GM21526 (cell line): ENCODE data around the gene ADAMTS17.

Experiments
- ATAC-seq: cut with Tn5 transposase; IDR thresholded peaks from one replicate; pipeline ENCODE4 v1.9.1; 2021; ENCODE audit warnings: moderate library complexity; ENCODE audit not compliant: unreplicated experiment, low FRiP score

ADAMTS17 gene

DNA sequence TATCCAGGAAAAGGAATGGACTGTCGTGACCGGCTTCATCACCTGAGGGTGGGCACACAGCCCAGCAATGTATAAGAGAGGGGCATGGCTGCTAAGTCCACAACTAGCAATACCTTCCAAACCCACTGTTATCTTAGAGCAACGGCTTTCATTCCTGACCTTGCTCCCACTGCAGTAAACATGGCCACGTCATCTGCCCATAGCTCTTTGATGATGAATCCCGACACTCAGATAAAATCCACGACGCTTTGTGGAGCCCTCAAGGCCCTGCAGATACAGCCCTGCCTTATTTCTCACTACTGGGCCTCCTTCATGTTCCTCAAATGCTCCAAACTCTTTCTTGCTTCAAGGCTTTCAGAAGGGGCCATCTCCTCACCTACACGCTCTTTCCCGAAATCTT, 114.0 kb downstream of the ADAMTS17 start:
- no peak for ATAC-seq

DNA sequence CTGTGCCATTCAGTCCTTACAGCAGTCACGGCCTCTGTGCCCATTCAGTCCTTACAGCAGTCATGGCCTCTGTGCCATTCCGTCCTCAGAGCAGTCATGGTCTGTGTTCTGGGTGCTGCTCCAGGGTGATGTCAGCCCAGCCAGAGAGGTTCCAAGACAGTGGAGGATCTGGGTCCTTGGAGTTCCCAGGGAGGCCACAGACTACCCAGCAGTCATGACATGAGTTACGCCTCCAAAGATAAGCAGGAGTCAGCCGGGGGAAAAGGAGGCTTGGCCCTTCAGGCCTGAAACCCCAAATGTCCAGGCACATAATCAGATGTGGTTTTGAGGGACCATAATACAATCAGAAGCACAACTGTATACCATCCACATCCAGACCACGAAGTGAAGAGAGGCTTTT, 115.7 kb downstream of the ADAMTS17 start:
- ATAC-seq = no peak

DNA sequence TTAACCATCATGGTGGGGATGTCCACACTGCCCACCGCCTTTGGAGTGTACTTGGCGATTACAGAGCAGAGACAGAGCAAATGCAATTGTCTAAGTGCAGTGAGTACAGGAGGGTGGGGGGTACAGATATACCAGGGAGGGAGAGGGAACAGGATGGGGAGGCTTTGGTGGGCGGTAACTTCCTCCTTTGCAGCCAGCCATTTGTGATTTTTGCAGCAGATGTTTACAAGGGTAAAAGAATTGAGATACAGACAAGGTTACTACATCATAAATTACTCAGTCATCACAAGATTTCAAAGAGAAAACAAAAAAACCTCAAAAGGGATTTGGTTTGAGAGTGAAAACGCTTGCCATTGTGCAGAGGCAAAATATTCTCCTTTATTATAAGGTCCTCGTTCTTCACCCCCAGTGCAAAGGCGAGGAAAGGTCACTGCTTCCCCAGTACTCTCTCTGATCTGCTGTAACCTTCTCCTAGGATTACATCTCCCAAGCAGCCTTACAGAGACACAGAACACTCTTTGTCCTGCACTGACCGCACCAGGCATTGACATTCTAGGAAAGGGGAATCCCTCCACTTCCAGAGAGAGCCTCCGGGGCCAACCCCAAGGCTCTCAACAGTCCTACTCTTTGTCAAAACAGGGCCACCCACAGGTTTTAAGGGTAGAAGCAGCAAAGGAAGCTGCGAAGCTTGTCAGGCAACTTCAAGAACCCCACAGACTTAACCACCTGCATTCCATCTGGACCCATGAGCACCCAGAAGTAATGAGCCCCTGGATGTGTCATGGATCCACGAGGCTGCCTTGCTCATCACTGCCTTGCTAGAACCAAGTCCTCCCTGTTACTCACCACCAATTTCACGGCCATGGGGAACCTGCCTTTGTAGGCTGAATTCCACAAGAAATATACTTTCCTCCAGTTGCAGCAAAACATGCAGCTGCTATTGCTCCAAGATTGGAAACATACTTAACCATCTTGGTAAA, 117.3 kb downstream of the ADAMTS17 start:
- no peak for ATAC-seq

DNA sequence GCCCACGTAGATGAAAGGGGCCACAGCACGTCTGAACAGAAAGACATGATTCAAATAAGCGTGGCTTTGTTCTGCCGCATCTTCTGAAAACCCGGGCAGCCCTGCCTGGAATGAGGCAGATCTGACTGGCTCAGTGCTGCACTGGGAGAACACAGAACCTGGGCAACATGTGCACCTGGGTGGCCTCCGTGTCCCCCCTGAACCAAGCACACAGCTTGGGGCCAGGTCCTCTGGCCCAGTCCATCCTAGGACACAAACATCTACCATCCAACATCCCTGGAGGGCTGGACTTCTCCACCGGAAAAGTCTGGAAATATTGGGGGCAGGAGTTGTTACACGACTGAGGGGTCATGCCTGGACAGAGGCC, 119.4 kb downstream of the ADAMTS17 start:
- no peak for ATAC-seq

DNA sequence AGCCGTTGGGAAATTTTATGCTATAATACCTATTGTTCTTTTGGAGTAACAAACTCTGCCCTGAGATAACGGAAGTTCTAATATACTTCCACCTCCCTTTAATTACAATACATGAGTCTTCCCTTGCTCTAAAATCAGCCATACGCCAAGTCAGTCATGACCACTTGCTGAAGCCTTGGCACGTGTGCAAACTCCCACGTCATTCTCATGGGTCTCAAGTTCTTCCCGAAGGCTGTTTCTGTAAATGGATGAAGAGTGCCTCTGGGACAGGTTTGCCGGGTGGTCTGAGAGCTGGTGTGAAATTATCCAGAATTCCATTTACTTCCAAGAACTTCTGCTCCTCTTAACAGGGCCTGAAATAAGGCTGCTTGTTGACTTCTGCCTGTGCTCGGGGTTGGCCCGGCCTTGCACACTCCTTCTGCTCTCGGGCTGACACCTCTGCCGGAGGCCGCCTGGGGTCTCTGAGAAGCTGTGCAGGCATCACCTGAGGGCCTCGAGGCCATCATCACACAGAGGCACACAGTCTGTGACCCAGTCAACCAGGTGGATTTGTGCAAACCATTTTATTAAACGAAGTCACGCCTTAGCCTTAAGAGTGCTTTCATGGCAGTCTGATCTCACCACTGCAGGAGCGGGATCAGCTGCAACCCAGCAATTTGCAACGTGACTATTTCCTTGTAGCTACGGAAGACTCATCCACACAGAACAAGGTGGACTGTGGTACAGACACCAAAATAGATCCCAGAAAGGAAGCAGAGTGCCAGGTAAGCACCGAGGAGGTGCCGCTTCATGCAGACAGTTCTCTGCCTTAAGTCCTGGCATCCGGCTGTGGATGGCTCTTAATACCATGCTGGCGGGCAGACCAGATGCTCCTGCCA, 120.1 kb downstream of the ADAMTS17 start:
- ATAC-seq = no peak

DNA sequence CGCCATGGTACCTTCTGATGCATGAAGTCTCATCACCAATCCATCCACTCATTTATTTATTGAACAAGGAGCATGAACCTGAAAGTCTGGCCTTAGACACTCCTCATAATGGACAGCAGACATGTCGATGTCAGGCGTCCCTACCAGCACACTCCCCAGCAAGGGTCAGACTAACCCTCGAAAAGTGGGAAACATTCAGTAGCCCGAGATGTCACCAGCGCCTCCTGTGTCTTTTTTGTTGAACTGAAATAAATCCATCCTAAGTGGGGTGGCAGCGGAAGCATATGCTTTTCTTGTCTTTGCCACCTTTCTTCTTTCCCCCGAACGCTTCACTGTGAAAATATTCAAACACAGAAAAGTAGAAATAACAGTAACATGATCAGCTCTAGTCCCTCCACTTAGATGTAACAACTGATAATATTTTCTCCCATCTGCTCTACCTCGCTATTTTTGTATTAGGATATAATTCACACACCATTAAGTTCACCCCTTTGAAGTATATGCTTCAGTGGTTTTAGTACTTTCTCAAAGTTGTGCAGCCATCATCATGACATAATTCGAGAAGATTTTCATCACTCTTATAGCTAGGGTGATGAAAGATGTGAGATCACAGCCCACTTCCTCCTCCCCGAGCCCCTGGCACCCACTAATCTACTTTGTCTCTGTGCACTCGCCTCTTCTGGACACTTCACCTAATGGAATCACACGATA, 121.6 kb downstream of the ADAMTS17 start:
- ATAC-seq = no peak

DNA sequence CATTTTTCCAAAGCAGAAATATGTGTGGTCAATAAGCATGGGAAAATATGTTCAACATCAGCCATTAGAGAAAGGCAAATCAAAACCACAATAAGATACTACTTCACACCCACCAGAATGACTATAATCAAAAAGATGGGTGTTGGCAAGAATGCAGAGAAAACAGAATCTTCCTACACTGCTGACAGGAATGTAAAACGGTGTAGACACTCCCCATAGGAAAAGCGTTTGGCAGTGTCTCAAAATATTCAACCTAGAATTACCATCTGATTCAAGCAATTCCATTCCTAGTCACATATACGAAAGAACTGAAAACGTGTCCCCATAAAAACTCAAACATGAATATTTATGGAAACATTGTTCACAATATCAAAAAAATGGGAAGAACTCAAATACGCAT, 123.3 kb downstream of the ADAMTS17 start:
- no peak for ATAC-seq

DNA sequence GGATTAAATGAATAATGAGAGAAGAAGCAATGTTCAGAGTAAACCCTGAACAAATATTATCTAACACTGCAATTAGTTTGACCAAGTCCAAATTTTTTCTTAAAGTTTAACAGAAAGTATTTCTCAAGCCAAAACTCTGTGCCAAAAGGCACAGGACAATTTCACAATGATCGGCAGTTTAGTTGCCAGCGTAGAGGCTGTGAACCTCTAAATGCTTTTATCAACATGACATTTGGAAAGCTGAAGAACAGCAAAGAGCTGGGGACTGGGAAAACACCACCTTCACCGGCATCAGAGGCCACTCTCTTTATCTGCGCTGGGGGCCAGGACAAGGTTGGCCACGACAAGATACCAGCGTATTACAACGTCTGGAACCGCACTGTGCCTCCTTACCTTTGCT, 125.6 kb downstream of the ADAMTS17 start:
- no peak for ATAC-seq

DNA sequence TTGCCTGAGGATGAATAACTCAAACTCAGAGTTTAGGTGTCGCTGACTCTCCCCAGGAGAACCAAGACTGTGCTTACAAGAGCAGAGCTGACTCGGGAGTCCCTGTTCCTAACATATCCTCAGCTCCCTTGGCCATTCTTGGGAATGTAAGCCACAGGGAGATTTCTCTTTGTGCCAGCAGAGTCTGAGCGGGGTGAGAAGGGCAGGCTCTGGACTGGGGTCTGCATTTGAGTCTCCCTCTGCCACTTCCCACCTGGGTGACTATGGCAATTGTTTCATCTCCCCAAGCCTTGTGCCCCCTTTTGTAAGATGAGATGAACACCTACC, 126.0 kb downstream of the ADAMTS17 start:
- no peak for ATAC-seq

DNA sequence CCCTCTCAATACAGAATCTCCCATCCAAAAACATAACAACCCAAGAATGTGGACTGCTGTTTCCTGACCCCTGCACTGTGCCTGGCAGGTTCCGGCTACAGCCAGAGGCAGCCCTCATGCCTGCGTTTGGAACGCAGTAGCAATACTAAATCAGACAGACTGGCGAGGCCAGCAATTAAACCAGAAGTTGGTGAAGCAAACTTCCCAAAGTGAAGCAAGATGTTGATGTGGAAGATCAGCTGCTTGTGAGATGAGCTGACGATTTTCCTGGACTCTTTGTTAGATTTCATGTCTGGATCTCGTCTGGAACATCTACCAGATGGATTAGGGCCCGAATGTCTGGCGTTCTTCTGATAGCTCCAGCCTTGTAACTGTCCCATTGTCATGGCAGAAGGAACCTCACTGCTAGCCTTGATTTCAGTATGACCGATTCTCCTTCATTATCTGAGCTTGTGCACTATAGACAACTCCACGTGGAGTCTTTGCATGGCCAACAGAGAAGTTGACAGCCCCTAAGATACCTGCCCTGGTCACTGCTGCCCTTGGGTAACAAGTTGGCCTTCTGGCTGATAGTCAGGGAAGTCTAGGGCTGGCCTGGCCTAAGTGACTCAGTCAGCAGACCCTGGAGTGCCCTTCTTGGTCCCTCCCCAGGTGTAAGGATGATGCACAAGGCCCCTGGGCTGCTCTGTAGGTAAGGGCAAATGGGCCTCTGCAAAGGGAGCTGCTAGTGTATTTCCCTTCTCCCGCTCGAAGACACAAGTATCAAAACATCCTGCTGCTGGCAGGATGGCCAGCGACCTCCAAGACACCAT, 126.5 kb downstream of the ADAMTS17 start:
- ATAC-seq = no peak

DNA sequence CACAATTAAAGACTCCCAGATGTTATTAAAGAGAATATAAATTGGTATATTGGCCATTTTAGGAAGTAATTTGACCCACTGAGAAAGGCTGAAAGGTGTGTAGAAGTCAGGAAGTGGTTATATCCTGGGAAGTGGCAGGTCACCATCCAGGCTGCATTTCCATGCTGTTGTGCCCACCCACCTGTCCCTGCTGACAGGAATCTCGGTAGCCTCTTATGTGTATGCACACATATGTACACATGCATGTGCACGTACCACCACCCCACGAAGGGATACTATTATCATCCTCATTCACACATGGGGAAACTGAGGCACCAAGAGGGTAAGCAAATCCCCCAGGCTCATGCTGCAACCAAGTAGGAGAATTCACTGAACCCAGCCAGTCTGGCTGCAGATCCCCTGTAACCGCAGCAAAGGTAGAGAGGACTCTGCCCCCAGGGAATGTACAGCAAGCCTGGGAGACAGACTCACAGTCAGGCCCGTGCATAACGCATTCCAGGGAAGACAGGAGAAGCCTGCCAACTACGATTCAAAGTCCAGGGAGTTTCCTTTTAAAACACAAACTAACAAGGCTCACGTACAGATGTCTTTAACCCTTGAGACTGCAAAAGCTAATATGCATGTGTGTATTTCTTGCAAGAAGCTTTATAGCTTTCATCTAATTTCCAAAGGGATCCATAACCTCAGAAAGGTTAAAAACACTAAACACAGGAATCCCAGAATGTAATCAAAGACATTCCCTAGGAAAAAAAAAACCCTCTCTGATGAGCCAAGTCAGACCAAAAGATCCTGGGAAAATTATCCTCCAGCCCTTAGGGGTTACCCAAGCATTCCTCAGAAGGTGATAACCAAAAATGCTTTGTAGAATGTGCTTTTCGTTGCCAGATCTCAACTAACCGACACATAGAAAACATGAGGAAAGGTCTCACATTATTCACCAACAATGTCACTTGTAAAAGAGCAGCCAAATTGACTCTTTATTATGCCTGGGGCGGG, 129.6 kb downstream of the ADAMTS17 start:
- no peak for ATAC-seq

DNA sequence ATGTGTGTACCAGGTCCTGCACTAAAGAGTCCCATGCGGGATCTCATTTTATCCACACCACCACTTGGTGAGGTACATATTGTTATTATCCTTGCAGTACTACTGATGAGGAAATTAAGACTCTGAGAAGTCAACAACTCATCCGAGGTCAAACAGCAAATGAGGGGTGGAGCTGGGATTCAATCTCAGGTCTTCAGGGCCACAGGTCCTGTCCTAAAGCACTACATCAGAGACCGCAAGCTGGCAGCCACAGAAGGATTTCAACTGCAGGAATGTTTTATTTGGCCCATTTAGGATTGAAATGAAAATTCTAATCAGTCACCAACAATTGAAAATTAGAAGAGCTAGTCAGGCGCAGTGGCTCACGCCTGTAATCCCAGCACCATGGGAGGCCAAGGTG, 131.4 kb downstream of the ADAMTS17 start:
- ATAC-seq = no peak

DNA sequence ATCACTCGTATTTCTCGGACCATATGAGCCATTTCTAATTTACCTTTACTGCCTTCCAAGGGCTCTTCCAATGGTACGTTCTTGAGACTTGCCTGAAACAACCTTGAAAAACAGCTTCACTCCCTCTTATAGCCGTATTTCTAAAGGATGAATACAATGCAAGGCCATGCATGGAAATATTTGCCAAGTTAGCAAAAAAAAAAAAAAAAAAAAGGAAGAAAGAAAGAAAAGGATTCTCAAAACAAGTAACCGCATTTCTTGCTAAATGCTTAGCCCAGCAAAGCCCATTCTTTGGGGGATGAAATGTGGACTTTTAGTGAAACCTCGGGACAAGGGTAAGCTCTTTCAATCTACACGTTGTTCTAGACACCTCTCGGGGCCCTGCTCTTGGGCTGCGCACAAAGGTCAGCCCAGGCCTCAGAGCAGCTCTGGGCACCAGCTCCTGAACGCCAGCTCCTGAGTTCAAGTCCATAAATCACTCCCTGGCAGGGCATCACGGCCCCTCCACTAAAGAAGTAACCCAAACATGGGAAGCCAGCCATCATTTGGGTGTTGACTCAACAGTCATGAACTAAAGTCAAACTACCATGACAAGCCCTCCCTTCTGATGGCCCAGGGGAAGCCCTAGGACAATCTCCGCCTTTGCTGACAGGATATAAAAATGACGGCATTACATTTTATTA, 132.7 kb downstream of the ADAMTS17 start:
- no peak for ATAC-seq

DNA sequence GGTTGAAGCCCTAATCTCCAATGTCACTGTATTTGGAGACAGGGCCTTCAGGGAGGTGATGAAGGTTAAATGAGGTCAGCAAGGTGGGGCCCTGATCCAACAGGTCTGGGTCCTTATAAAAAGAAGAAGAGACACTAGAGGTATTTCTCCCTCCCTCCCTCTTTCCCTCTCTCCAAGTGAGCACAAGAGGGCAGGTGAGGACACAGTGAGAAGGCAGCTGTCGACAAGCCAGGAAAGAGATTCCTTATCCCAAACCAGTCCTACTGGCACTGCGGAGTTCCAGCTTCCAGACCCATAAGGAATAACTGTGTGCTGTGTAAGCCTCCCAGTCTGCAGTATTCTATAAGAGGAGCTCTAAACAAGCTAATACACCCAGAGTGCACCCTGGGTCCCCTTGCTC, 134.7 kb downstream of the ADAMTS17 start:
- no peak for ATAC-seq

DNA sequence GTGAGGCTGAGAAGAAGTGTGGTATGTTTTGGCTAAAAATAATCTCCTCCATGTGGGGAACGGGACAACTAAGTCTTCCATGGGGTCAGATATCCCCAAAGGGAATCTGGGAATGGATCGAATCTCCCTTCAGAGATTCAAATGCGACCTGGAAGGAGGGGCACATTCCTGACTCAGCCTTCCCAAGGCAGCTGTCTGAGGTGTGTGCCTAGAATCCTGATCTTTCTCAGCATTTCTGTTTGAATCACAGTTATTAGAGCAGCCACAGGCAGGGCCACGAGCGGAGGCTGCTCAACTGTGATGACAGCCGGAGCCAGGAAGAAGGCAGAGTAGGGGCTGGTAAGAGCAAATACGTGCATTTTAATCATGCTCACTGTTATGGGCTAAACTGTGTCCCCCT, 135.1 kb downstream of the ADAMTS17 start:
- no peak for ATAC-seq

DNA sequence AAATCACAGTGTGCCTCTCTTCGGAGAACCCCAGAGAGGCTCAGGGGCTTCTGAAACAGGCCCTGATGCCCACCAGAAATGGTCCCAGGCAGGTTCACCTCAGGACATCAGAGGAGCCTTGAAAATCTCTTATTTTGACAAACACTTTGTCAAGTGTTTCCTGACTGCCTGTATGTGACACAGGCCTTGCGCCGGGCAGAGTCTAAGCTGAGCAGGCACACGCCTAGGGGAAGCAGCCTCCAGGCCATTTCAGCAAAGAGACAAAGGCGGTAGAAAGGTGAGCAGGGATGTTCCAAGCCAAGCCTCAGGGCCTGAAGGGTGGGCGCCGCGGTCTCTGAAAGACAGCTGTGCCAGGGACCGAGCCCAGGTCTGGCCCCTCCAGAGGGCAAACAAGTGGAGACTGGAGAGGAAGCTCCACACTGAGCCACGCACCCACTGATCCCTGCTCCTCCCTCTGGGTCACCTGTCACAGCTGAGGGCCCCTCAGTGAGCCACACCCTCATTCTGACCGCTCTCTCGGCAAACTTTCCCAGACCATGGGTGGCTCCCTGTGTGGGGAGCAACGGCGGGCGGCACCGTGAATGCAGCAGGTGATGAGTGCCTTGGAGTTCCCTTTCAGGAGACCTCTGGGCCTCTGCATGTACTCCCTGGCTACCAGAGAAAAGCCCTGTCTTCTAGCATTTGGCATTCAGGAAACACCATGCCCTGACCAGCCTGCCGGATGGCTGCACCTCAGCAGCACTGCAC, 136.1 kb downstream of the ADAMTS17 start:
- ATAC-seq = no peak

DNA sequence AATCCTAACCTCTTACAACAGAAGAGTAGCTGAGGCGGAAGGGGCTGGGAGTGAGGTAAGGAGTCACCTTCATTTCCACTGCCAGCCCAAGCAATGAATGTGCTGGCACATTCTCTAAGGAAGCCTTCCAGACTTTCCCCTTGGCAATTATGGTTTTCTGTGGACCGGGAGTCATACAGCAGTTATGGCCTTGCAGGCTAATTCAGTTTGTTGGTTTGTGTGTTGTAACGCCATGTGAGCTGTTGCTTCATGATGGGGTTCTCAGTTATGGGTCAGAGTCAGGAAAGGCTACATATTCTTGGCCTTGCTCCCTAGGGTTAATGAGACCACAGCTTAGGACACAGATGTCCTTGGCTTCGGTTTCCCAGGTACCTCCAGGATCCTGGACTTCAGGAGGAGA, 137.0 kb downstream of the ADAMTS17 start:
- no peak for ATAC-seq

DNA sequence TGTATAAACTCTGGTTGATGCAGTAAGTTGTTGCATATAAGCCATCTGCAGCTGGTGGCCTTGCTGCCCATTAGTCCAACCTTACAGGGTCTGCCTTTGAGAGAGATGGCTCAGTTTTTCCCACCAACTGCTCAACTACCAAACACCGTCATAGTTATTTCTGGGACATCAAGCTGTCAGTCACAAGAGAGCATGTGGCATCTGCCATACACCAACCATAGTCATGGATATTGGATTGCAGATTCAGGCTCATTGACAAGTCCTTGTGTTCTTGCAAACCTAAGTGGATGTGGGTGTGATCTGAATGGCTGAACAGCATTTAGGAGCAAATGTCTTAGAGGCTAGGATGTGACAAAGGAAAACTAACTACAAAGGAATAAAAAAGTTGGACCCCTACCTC, 137.6 kb downstream of the ADAMTS17 start:
- ATAC-seq = no peak
